Kidney epithelial cell (primary cell): ENCODE data around the gene KRT14. TPM values are rescaled to one million over a fixed set of nuclear protein-coding genes. Genes with fewer than 3 reads are reported as not detected.
"Not testable (repeated sequence)": the region's sequence is repeated elsewhere in the genome, so short reads cannot be mapped to it uniquely, and the experiment has no call there.

Experiments used
- DNase-seq: peaks from one replicate; pipeline ENCODE4 v3.0.0-alpha.2; 2010; ENCODE audit warnings: low read depth
- H3K27me3 ChIP-seq: 2 replicates; pipeline ENCODE4 v1.6.0; 2011; ENCODE audit warnings: low read length; ENCODE audit not compliant: control insufficient read depth, insufficient read depth
- H3K36me3 ChIP-seq: 2 replicates; pipeline ENCODE4 v1.5.1; 2011; ENCODE audit warnings: low read length; ENCODE audit not compliant: control insufficient read depth, insufficient read depth
- H3K4me3 ChIP-seq: 2 replicates; pipeline ENCODE4 v1.5.1; 2011; ENCODE audit warnings: low read depth, mild to moderate bottlenecking, control low read depth, low read length
- total RNA-seq: library from RNA; depleted of rRNA; stranded (reverse); fragments of >200 nt; gene quantifications from 2 replicates; pipeline ENCODE4 v1.2.3, GENCODE V29; 2015
- TF ChIP-seq, protein P1 (sequence below): IDR thresholded peaks from 2 replicates; pipeline ENCODE4 v1.5.1; 2011; ENCODE audit warnings: mild to moderate bottlenecking, moderate library complexity, low read length, control low read depth, inconsistent platforms; ENCODE audit not compliant: insufficient read depth, poor library complexity, severe bottlenecking

KRT14 gene
- total RNA-seq, 1 donor from 2014 or later, result not detected

GRCh38 chr17:41588126-41588810 lies 1.6 kb upstream of the KRT14 start:
- Histone ChIP-seq H3K27me3 (peaks cover 3% of the 10 kb centered on the region), H3K36me3 (no peaks in the 10 kb centered on the region), H3K4me3 (no peak overlapping the region)
- TF ChIP-seq, protein P1, sequence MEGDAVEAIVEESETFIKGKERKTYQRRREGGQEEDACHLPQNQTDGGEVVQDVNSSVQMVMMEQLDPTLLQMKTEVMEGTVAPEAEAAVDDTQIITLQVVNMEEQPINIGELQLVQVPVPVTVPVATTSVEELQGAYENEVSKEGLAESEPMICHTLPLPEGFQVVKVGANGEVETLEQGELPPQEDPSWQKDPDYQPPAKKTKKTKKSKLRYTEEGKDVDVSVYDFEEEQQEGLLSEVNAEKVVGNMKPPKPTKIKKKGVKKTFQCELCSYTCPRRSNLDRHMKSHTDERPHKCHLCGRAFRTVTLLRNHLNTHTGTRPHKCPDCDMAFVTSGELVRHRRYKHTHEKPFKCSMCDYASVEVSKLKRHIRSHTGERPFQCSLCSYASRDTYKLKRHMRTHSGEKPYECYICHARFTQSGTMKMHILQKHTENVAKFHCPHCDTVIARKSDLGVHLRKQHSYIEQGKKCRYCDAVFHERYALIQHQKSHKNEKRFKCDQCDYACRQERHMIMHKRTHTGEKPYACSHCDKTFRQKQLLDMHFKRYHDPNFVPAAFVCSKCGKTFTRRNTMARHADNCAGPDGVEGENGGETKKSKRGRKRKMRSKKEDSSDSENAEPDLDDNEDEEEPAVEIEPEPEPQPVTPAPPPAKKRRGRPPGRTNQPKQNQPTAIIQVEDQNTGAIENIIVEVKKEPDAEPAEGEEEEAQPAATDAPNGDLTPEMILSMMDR, result no peak
- no peak for DNase-seq

DNA sequence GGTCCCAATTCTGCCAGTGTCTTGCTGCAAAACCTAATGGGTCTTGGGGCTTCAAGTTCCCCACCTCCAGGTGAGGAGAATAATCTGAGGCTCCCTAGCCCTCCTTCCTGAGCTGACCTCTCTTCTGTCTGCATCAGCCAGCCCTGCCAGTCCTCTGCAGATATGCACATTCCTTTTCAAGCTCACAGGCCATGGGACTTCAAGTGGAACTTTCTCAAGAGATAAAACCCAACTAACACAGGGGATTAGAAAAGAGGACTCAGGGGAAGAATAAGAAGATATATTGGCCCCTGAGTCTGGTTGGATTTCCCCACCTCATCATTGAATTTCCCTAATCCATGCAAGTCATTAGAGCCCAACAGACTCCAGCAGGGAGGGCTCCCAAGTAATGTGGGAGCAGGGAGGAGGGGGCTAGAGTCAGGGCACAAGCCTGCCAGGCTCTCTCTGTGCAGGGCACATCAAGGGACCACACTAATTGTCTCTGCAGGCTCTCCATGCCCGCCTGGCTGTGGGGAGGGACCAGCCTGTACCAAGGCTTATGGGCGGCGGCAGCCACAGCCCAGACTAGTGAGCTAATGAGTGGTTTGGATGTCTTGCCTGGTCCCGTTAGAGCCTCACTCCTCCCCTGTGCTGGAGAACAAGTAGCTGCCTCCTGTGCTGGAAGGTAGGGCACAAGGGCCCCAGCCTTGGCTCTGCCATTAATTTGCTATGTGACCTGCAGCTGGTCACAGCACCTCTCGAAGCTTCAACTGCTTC lies 1.2 kb downstream of the KRT14 start:
- DNase-seq, result no peak
- Histone ChIP-seq H3K4me3 (no peak overlapping the region), H3K36me3 (no peaks in the 10 kb centered on the region)

GRCh38 chr17:41584331-41584927 lies 2.3 kb downstream of the KRT14 start:
- DNase-seq, H3K4me3 ChIP-seq, H3K36me3 ChIP-seq, H3K27me3 ChIP-seq: not testable (repeated sequence)

More for the DNA sequence above, 1.2 kb downstream of the KRT14 start:
- TF ChIP-seq, protein P1, result no peak
- peaks cover 6% of the 10 kb centered on the region for H3K27me3 ChIP-seq

DNA sequence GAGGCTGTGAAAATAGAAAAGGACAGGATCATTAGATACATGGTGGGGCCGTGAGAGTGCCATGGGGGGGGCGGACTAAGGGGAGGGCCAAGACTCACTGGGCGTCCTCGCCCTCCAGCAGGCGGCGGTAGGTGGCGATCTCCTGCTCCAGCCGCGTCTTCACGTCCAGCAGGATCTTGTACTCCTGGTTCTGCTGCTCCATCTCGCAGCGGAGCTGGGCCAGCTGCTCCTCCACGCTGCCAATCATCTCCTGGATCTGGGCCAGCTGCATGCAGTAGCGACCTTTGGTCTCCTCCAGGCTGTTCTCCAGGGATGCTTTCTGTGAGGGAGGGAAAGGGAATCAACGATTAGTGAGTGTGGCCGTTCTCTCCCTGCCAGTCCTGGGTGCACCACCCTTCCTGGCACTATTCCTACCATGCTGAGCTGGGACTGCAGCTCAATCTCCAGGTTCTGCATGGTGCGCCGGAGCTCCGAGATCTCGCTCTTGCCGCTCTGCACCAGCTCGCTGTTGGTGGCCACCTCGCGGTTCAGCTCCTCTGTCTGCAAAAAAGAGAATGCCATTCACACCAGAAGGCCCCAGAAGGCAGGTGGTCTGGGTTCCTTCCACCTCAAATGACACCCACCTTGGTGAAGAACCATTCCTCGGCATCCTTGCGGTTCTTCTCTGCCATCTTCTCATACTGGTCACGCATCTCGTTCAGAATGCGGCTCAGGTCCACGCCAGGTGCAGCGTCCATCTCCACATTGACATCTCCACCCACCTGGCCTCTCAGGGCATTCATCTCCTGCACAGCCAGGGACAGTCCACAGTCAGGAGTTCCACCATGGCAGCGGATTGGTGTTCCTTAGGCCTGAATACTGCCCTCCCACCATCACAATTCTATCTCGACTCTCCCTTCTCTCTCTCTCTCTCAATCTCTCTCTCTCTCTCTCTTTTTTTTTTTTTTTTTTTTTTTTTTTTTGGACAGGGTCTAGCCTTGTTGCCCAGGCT lies 3.3 kb downstream of the KRT14 start:
- Histone ChIP-seq H3K36me3 (no peaks in the 10 kb centered on the region), H3K27me3 (peaks cover 6% of the 10 kb centered on the region), H3K4me3 (no peak overlapping the region)
- TF ChIP-seq, protein P1, result no peak
- no peak for DNase-seq

DNA sequence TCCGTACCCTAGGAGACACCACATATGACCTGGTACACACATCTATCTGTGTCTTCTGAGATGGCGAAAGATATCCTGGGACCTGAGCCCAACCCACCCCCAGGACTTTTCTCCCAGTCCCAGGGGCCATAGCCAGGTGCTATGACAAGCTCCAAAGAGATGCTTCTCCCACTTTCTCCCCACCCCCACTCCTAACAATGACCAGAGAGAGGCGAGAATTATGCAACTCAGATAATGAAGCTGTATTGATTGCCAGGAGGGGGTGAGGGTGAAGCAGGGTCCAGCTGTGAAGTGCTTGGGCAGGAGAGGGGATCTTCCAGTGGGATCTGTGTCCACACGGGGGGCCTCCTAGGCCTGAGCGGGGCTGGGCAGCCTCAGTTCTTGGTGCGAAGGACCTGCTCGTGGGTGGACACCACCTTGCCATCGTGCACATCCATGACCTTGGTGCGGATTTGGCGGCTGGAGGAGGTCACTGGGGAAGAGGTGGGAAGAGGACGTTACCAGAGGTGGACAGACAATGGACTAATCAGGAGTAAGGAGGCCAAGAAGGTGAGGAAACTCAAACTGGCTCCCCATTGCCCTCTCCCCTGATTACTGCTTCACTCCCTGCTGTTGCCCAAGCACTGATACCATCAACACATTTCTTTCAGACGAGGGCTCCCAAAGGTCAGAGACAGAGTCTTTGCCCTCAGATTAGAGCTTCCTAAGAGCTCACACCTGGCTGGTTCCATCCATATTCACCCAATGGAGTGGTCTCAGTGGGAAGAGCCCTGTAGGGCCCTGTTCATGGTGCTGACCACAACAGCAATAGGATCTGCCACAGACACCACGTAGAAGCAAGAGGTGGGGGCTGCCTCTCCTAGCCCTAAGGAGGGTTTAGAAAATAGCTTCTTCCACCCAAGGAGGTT lies 4.4 kb downstream of the KRT14 start:
- not testable (repeated sequence) for H3K27me3 ChIP-seq, H3K36me3 ChIP-seq, H3K4me3 ChIP-seq, DNase-seq
